OCI-LY7 (cell line): ENCODE data around the gene CBX2.

Experiments used
- EZH2phosphoT487 ChIP-seq: fragments of 200-600 bp; sonication (generic); IDR thresholded peaks from 2 replicates; pipeline ENCODE4 v1.6.1; 2018; ENCODE audit warnings: low read depth, borderline replicate concordance, mild to moderate bottlenecking, mixed run types, antibody characterized with exemption, low read length, moderate library complexity, mixed read lengths
- TF ChIP-seq, protein P1 (sequence below): fragments of 200-600 bp; sonication (generic); conservative IDR thresholded peaks from 2 replicates; pipeline ENCODE4 v1.5.1; 2014; ENCODE audit warnings: mild to moderate bottlenecking, antibody characterized with exemption, low read length, moderate library complexity, mixed read lengths

DNA sequence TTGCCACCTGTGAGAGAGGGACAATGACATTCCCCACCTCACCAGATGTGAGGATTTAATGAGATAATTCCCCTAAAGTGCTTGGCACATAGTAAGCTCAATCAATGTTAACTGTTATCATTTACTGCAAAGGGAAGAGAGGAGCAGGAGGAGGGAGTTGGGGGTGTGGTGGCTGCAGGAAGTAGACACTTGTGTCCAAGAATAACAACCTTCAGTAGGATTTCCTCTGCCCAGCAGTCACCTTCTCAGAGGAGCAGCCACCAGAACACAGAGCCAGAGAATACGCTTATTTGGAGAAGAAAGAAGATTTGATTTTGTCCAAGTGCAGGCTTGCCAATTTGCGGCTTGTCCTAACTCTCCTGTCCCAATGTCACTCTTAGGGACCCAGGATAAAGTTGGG lies 51.1 kb downstream of the CBX2 start:
- TF ChIP-seq, protein P1, sequence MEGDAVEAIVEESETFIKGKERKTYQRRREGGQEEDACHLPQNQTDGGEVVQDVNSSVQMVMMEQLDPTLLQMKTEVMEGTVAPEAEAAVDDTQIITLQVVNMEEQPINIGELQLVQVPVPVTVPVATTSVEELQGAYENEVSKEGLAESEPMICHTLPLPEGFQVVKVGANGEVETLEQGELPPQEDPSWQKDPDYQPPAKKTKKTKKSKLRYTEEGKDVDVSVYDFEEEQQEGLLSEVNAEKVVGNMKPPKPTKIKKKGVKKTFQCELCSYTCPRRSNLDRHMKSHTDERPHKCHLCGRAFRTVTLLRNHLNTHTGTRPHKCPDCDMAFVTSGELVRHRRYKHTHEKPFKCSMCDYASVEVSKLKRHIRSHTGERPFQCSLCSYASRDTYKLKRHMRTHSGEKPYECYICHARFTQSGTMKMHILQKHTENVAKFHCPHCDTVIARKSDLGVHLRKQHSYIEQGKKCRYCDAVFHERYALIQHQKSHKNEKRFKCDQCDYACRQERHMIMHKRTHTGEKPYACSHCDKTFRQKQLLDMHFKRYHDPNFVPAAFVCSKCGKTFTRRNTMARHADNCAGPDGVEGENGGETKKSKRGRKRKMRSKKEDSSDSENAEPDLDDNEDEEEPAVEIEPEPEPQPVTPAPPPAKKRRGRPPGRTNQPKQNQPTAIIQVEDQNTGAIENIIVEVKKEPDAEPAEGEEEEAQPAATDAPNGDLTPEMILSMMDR, result no peak
- no peak for TF ChIP-seq EZH2phosphoT487
